SIG-M5 treated with dmso at 0.1 percent for 504 hours (cell line): ENCODE results near the gene GOLIM4.

Source experiments
- DNase-seq: peaks from one replicate; lab custom pipeline; 2025; ENCODE audit not compliant: unreplicated experiment; lab: John Stamatoyannopoulos, UW

Gene GOLIM4

DNA sequence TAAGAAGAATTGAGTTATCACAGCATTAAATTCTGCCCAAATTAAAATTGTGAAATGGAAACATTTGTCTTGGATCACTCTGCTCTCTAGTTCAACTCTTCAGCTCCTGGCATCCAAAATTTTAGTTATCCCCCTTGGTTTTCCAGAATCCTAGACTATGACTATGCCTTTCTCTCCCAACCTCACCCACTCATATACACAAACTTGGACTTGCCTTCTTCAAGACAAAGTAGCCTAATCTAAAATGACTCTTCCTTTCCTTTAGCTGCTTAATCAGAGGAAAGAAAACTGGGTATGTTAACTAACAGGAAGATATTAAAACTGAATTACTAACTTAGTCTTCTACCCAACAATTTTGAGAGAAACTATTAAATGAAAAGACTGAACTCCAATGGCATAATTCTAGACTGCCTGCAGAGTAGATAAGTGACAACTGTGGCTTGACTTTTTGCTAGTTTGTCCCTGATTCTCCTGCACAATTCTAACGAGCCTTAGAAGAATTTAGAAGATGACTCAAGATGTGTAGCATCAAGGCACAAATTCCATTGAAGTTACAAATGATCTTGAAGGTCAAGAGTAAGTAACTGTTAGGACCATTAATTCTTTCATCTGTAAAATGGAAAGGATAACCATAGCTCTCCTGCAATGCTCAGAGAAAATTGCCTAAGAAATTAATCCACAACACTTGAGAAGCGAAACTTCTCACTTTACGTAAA lies 5.2 kb upstream of the GOLIM4 start:
- no peak for DNase-seq

DNA sequence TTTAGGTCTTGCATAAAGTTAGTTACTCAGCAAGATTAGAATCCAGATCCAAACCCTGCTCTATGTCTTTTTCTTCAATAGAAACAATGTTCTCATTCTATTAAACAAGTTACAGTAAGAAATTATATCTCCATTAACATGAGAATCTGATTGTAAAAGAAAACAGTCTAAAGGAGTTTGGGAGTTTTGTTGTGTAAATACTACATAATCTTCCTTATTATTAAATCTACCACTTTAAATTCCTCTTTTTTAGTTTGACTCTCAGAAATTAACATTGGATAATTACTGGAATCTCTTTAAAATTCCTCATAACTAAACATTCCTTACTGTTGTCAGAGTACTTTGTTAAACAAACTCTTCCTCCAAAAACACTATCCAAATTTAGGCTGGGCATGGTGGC lies 1.7 kb upstream of the GOLIM4 start:
- no peak for DNase-seq

DNA sequence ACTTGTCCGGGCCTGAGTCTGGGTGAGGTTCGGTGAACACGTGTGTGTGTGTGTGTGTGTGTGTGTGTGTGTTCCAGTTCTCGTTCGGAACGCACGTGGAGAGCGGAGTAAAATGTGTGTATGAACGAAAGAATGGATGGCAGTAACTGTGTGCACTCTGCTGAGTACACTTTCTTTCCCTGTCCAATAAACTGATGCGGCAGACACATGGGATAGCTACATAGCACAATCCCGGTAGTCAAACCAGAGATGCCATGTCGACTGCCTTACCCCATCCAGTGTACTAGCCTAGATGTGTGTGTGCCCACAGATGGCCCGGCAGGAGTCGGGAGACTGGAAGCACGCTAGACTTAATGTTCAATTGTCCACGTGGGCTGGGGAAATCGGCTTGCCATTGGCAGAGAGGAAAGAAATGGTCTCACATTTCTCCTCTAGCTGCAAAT lies 507 bp upstream of the GOLIM4 start:
- DNase-seq = peak; percentile 89

DNA sequence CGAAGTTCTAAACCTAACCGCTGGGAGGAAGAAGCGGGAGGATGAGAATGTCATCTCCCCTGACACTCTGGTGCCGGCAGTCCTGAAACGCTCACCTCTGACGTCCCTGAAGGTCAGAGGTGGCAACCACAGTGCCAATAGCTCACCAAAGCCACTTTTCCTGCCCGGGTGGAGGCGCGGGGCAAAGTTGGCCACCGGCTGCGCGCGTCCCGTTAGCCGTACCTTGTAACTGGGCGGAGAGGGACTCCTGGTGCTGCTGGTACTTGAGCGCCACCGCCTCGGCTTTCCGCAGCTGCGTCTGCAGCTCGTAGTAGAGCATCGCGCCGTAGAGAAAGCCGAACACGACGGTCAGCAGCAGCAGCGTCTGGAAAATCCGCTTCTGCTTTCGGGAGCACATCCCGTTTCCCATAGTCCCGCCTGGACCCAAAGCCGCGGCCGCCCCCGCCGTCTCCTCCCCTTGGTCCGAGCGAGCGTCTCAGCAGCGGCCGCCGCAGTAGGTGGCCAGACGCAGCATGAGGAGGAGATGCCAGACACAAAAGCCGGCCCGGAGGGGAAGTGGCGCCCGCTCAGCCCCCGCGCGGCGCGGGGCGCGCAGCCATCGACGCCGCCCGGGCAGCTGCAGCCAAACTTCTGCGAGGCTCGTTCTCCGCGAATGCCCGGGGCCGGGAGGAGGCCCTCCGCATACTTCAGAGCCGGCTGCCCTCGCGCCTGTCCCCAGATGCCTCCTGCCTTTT lies 680 bp downstream of the GOLIM4 start:
- peak; percentile 85 for DNase-seq

DNA sequence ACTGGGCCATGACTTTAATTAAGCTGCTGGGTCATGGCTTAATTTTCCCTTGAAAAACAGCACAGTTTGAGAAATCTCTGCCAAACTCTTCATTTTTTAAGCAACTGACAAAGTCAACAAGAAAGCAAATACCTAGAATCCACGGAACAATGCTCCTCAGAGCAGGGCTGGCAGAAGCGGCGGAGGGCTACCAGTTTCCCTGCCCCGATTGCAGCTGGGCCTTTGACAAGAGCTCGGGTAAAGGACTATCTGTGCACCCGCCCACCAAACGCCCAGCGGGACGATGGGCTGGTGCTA lies 1.2 kb downstream of the GOLIM4 start:
- DNase-seq = no peak

DNA sequence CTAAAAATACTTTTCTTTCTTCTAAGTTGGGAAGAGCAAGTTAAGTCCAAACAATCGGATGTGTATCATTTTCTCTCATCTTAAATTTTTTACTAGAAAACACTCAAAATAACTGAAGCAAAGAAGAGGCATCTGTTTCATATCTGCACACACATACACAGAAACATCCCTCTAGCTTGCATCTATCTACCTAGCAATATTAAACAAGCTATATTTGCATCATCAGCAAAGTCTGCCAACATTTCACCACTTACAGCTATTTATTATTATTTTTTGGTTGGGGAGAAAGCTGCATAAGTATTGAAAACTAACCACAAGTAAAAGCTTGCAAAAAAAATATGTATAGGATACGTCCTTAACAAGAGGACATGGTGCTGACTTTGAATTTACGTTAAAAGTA lies 1.9 kb downstream of the GOLIM4 start:
- DNase-seq = no peak

DNA sequence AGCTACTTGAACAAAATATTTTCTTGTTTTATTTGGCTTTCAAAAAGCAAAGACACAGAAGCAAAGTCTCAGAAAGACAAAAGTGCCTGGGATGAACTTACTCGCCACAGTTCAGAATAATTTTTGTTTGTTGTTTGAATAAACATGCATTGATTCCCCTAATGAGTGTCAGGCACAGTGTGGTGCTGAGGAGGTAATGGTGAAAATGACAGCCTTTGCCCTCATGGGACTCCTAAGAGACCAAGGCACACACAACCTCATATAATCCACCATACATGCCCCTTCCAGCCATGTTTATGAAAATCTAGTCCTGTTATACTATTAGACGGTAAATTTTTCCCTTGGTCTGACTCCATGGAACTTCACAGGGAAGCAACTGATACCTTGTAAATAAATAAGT lies 2.5 kb downstream of the GOLIM4 start:
- DNase-seq = no peak

DNA sequence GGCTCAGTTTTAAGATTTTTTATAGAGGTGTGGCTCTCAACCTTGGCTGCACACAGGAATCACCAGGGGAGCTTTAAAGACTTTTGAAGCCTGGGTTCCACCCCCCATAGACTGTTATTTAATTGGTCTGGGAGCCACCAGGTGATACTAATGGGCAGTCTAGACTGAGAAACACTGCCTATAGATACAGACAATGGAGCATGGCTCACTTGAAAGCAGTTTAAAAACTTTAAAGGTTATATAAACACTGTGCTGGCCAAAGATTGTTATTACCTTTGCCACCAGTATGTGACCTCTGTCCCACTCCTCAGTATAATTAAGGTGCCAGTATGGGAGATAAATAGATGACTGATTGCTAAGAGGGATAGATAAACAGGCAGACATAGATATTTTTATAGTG lies 3.8 kb downstream of the GOLIM4 start:
- no peak for DNase-seq

DNA sequence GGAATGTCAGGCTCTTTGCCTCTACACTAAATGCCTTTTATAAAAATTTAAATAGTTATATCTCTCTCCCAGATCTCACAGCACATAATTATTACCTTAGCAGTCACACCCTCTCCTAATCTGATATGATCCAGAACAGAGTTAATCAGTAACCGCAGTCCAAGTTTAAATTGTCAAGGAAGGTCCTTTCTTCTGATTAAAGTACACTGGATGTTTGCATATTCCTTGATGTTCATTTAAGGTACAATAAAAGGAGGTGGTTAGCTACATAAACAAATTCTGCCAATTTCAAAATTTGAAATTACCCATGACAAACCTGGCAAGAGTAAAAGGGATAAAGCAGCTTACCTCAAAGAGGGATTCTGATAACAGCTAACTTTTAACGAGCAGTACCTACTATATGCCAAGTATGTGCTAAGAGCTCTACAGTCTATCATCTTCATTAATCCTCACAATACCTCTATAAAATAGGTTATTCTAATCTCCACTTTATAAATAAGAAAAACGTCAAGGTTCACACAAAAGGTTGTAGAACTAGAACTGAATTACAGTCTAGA lies 4.3 kb downstream of the GOLIM4 start:
- DNase-seq = no peak

DNA sequence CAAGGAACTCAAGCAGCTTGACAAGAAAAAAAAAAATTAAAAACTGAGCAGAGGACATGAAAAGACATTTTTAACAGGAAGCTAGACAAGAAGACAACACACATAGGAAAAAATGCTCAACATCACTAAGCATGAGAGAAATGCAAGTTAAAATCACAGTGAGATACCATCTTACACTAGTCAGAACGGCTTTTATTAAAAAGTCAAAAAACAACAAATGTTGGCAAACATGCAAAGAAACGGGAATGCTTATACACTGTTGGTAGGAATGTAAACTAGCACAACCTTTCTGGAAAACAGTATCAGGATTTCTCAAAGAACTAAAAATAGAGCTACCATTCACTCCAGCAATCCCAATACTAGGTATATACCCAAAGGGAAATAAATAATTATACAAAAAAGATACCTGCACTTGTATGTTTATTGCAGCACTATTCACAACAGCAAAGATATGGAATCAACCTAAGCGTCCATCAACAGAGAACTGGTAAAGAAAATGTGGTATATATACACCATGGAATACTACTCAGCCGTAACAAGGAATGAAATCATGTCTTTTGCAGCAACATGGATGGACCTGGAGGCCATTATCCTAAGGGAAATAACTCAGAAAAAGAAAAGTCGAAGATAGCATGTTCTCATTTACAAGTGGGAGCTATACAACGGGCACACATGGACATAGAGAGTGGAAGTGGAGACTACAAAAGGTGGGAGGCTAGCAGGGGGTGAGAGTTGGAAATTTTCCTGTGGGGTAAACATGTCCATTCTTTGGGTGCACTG lies 5.2 kb downstream of the GOLIM4 start:
- DNase-seq = no peak

DNA sequence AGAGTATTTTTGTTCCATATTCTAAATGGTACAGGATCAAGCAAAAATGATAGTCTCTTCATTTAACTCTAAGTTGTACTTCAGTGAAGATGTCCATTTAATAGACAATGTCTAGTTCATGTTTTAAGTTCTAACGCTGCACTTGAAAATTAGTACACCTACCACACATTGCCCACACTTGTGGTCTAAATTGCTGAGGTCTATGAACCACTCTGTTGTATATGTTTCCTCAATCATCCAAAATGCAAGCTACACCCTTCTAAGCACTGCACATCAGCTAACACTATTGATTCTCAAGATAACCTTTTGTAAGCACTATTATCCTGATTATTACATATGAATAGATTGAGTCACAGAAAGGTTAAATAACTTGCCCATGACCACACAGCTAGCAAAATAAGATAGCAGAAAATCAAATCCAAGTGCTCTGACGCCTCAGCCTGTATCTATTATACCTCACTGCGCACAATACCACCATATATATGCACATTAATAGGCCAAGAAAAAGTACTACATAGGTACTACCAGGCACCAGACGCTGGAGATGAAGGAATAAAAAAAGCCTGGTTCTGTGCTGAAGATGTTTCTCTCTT lies 6.4 kb downstream of the GOLIM4 start:
- no peak for DNase-seq

DNA sequence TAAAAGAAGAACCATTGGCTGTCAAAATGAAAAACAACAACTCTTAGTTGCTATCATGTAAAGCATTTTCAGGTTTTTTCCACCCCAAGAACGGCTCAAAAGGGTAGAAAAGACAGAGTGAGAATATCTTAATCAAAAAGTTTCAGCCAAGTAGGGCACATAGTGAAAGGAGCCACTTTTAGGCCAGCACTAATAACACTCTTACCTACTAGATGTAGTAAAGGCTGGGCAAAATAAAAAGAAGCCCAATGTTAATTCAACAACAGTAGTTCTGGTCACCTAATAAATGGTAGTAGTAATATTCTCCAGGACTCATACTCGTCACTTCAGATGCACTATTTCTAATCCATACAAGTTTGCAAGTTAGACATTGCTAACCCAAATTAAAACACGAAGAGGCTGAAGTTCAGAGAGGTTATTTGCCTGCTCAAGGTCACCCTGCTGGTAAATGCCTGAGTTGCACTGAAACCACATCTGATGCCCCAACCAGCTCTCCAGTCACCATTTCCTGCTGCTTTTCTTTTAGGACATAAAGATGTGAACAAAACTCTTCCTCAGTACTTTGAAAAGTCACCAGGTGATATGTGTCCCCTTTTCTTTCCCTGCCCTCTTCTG lies 7.5 kb downstream of the GOLIM4 start:
- peak; percentile 58 for DNase-seq

DNA sequence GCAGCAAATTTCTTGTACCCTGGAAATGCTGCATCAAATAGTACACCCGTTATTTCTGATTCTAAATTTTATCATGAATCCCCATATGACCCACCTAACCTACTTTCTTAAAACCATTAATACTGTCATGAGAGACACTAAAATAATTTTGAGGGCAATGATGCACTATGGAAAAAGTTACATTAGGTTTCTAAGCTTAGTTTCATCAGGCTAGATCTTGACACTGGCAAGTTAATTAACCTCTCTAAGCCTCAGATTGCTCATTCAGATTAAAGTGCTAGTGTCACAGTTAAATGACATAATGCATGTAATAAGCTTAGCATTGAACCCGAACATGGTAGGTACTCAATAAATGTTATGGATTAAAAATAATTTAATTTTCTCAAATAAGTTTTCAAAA lies 8.2 kb downstream of the GOLIM4 start:
- DNase-seq = no peak

DNA sequence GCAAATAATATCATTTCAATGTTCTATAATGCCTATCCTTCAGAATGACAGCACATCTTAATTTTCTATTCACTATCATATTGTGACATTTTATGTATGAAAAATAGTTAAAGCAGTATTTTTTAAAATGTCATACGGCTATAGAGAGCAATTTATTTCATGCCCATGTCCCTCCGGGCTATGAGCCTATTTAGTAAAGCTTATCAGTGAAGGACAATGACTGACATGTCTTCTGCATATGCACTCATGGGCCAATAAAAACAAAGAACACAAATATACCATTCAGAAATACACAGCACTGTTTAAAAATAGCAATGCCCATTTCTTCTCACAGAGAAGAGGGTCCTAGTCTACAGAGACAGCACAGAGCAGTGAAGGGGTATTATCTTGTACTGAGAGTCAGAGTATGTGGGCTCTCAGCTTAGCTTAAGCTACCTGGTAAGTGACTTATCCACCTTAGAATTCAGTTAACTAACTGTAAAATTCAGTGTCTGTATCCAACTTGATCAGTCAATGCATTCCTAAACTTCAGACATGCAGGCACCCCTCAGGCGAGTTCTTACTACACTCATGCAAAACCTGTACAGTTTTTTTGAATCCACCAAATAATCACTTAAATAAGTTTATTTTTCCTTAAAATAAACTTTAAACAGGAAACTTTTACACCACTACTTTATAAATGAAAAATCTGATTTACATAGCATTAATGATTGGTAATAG lies 9.0 kb downstream of the GOLIM4 start:
- no peak for DNase-seq

DNA sequence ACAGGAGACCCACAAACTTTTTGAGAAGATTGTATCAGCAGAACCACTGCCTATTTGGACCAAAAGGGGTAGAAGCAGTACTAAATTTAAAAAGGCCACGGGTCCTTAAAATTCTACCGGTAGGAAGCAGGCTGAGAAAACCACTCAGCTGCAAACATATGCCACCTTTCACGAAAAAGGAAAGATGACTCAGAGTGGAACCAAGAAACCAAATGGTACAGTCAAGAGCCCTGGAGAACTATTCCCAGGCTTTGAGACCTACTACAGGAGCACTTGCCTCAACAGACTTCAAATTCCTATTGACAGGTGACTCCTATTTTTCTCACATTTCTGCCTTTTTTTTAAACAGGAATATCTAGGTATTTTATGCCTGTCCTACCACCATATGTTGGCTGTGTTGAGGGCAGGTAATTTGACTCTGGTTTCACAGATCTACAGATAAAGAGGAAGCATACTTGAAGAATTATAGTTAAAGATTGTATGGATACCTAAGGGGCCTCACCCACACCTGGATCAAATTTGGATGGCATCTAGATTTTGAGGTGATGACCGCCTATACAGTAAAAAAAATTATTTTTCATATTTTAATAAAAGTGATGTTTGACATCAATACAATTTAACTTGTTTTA lies 10.1 kb downstream of the GOLIM4 start:
- no peak for DNase-seq

DNA sequence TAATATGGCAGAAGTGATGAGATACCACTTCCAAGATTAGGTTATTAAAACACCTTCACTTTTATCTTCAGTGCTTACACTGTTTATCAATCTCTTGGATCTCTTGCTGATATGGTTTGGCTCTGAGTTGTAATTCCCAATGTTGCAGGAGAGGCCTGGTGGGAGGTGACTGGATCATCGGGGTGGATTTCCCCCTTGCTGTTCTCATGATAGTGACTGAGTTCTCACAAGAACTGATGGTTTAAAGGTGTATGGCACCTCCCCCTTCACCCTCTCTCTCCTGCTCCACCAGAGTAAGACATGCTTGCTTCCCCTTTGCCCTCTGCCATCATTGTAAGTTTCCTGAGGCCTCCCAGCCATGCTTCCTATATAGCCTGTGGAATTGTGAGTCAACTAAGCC lies 11.8 kb downstream of the GOLIM4 start:
- no peak for DNase-seq

DNA sequence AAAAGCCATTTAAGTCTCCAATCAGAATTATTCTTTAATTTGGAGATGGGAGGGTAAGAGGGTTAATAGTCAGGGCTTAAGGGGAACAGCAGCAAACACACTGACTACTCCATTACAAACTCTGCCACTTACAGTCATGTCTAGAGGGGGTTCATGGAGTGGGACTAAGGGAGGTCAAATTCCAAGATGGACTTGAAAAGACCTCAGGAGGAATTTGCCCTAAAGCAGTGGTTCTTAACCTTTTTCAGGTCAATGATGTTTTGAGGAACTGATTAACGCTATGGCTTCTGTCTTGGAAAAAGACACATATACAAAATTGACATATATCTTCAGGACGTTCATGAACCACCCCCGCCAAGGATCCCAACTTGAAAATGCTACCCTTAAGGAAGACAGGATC lies 13.9 kb downstream of the GOLIM4 start:
- DNase-seq = no peak

DNA sequence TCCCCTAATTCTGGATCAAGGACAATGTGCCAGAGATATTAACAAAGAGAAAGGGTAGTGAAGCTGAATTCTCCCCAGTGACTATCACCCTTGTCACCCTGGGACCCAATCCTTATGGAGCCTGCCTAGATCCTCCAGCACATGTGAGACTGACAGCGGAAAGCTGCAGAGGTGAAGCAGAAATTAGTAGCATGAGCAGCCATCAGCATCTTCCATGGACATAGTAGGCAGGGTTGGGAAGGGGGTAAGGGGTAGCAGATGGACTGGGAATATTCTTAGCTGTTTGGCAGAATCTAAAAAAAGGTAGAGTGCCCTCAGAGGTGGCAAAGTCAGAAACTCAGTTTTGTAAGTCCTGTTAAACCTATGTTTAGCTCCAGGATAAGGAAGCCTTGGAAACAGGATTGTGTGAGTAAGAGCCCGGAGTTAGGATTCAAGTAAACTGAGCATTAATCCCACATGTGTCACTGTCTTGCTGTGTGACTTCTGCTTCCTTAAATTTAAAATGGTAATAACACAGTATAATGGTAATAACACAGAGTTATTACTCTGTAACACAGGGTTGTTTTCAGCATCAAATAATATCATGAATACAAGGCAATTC lies 14.5 kb downstream of the GOLIM4 start:
- DNase-seq = no peak

DNA sequence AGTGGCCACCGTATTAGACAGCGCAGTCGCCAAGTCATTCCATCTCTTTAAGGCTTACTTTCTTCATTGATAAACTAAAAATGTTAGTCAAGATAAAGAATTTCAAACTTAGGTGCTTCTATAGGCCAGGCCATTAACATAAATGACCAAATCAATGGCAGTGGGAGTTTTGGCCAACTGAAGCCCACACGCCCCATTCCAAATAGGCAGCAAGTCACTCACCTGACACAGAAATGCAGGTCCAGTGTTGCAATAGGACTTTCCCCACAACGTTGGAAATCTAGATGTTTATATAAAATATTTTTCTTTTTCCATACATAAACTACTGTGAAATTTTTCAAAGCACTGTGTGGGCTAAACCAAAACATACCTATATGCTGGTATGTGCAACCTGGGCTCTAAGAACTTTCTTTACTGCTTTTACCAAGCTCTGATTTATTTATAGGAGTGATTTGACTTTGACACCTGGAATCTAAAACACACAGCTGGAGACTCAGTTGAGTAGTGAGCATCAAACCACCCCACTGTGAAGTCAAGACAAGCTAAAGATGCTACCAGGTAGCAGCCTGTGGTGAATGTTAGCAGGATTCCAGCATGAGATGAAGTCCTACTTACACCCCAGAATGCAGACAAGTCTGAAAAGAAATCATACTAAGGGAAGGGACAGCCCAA lies 15.1 kb downstream of the GOLIM4 start:
- DNase-seq = no peak
